Testis (tissue), 2 donors: ENCODE results near the gene TPPP2.

Experiments
- CTCF ChIP-seq, 3 experiments: fragments of 450-650 bp in 2 of 3; fragments of 200-600 bp in 1 of 3; sonication (generic) in 1 of 3; IDR thresholded peaks; one replicate each; pipeline ENCODE4 v1.5.1; 2016 to 2019; ENCODE audit warnings: antibody characterized with exemption in 3 of 3, mild to moderate bottlenecking in 2 of 3, moderate library complexity in 1 of 3
- POLR2A ChIP-seq: fragments of 450-650 bp; IDR thresholded peaks from one replicate; pipeline ENCODE4 v1.6.1; 2017; ENCODE audit warnings: antibody characterized with exemption, mild to moderate bottlenecking, moderate library complexity

GRCh38 chr14:20989471-20989786 lies 40.6 kb upstream of the TPPP2 start:
- no peak for TF ChIP-seq CTCF (IDR thresholded peaks at IDR 0.05)
- TF ChIP-seq POLR2A = no peak
